Heart left ventricle (tissue), 16 donors: ENCODE results near the gene BANF1. TPM values are rescaled to one million over a fixed set of nuclear protein-coding genes. Genes with fewer than 3 reads are reported as not detected.

Source experiments
- ATAC-seq, 4 donors: fragments of 200-7000 bp; cut with Tn5 transposase; one replicate each; pipeline ENCODE4 v1.9.1; 2020 to 2022; ENCODE audit warnings: moderate library complexity in 4 of 4, mild to moderate bottlenecking in 3 of 4, moderate number of reproducible peaks in 1 of 4
- DNase-seq, 5 donors: peaks; one replicate each; pipeline ENCODE4 v3.0.0-alpha.2; 2020
- H3K27ac ChIP-seq, 12 donors: fragments of 200-600 bp; sonication (generic) in 4 of 12; one replicate each; pipeline versions ENCODE4 v1.5.0 to v1.8.0; 2016 to 2022; ENCODE audit warnings: mild to moderate bottlenecking in 2 of 12
- H3K27me3 ChIP-seq, 9 donors: fragments of 200-600 bp; sonication (generic) in 2 of 9; one replicate each; pipeline versions ENCODE4 v1.5.1 to v1.8.0; 2016 to 2022; ENCODE audit warnings: mild to moderate bottlenecking in 3 of 9
- H3K36me3 ChIP-seq, 9 donors: fragments of 200-600 bp; sonication (generic) in 2 of 9; one replicate each; pipeline versions ENCODE4 v1.5.0 to v1.8.0; 2018 to 2022; ENCODE audit warnings: mild to moderate bottlenecking in 2 of 9
- H3K4me1 ChIP-seq, 12 donors: fragments of 200-600 bp; sonication (generic) in 4 of 12; one replicate each; pipeline versions ENCODE4 v1.5.0 to v1.8.0; 2016 to 2022; ENCODE audit warnings: mild to moderate bottlenecking in 3 of 12
- H3K4me3 ChIP-seq, 12 donors: fragments of 200-600 bp; sonication (generic) in 4 of 12; one replicate each; pipeline versions ENCODE4 v1.5.0 to v1.8.0; 2017 to 2022; ENCODE audit warnings: mild to moderate bottlenecking in 9 of 12, moderate library complexity in 4 of 12
- H3K9me3 ChIP-seq, 12 donors: fragments of 200-600 bp; sonication (generic) in 4 of 12; one replicate each; pipeline versions ENCODE4 v1.5.0 to v1.8.0; 2016 to 2022; ENCODE audit warnings: mild to moderate bottlenecking in 1 of 12
- POLR2A ChIP-seq, 2 donors: fragments of 450-650 bp; IDR thresholded peaks; one replicate each; pipeline ENCODE4 v1.6.1; 2017; ENCODE audit warnings: antibody characterized with exemption in 2 of 2, mild to moderate bottlenecking in 2 of 2, moderate library complexity in 2 of 2
- WGBS, 4 donors: extraction: QIAGEN DNeasy Blood & Tissue Kit in 2 of 4; methylation state at CpG; one replicate each; pipeline versions ENCODE4 v1.1.5 to v1.1.7; 2013 to 2018; 5-methylcytosine and 5-hydroxymethylcytosine counted together
- intact Hi-C, 10 donors: fragments of 100-400 bp; cut with DNase I; formaldehyde crosslinking; loops; one replicate each; pipeline versions ENCODE4 v1.11.1 to v1.14.2; 2022
- polyA plus RNA-seq, 2 donors: library from polyadenylated mRNA; stranded (reverse); fragments of 200-250 nt; gene quantifications; one replicate each; pipeline ENCODE4 v1.2.3, GENCODE V29; 2013
- total RNA-seq, 9 donors: library from RNA; depleted of rRNA in 2 of 9; stranded (reverse); fragments of >200 nt in 2 of 9; fragmentation: NEBNext Ultra II Directional in 3 of 9; extraction: Animal tissue kit (Norgen Biotek cat#: 25700) in 3 of 9; gene quantifications; one replicate each; pipeline versions ENCODE4 v1.1.0 to v1.2.4, GENCODE V29; 2016 to 2023
- TF ChIP-seq, protein P1 (sequence below), 12 donors: fragments of 200-600 bp; sonication (generic) in 4 of 12; IDR thresholded peaks; one replicate each; pipeline versions ENCODE4 v1.5.0 to v1.8.0; 2018 to 2022; ENCODE audit warnings: antibody characterized with exemption in 12 of 12, mild to moderate bottlenecking in 5 of 12
- donor health status: ischemic (EF 13 %, LVEDD 7.1; RV severe dilation, severe dysfunction).
- donor health status: healthy with polysubstance abuse.
- donor health status: DM: no; HTN: yes; CAD: no.
- donor health status: DM: no; HTN: no; CAD: no.
- donor health status: ischemic (EF 25% LVEDD 6.9; RV normal size, moderate dysfunction).
- donor health status: ischemic (EF 25% LVEDD 5.7; RV mildly dilated, moderate dysfunction).
- donor health status: healthy.
- donor health status: DM: yes; HTN: yes; CAD: no.
- donor health status: ischemic (EF 35%, LVEDD 5.7; RV mildly dilated, moderate dysfunction).
- donor health status: nonischemic (EF 11% LVEDD 7.7; RV severe dilation, severe dysfunction).
- donor health status: DM: yes; HTN: yes; CAD: no.
- donor health status: PGD.
- donor health status: ischemic (EF 29% LVEDD 5.4; RV normal size, mild dysfunction).
- donor health status: nonischemic (EF 23%, LVEDD 6.1; RV moderate dilation, normal function).

Gene BANF1
- total and polyA plus RNA-seq, 11 donors, result 68.7 to 345 (median 199) TPM

DNA sequence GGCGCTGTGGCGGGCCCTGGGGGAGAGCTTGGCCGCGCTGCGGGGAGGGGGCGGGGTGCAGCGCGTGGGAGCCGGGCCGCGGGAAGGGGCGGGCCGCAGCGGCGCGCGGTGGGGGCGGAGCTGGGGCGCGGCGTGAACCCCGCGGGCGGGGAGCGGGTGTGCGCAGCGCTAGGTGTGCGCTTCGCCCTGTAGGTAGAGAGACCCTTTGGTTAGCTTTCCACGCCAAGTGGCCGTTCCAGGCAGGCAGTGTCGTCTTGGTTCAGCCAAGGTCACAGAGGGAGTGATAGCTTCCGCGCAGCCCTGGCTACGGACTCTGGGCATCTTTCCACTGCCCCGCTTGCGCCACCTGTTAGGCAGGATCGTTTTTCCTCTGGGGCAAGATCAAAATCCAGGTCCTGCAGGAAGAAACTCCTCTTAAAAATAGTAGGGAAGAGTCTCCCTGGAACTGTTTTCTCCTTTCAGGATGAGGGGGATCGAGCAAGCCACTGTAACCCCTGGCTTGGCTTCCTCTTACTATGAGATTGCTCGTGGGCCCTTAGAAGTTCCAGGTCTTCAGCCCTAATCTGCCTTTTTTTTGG is 434 bp downstream of the BANF1 start:
- TF ChIP-seq POLR2A (IDR thresholded peaks at IDR 0.05), result no peak
- TF ChIP-seq, protein P1, sequence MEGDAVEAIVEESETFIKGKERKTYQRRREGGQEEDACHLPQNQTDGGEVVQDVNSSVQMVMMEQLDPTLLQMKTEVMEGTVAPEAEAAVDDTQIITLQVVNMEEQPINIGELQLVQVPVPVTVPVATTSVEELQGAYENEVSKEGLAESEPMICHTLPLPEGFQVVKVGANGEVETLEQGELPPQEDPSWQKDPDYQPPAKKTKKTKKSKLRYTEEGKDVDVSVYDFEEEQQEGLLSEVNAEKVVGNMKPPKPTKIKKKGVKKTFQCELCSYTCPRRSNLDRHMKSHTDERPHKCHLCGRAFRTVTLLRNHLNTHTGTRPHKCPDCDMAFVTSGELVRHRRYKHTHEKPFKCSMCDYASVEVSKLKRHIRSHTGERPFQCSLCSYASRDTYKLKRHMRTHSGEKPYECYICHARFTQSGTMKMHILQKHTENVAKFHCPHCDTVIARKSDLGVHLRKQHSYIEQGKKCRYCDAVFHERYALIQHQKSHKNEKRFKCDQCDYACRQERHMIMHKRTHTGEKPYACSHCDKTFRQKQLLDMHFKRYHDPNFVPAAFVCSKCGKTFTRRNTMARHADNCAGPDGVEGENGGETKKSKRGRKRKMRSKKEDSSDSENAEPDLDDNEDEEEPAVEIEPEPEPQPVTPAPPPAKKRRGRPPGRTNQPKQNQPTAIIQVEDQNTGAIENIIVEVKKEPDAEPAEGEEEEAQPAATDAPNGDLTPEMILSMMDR (IDR thresholded peaks at IDR 0.05), result peak in 5 of 12 donors; percentile 15 to 39 (median 27)
- 0 to 3% (median 1%) methylated on average over 12 to 40 of the region's 40 CpGs for WGBS, 4 donors
- DNase-seq (peak in 3 of 5 donors; percentile 63 to 77 (median 73)), ATAC-seq (peak; percentile 25 to 88 (median 76))
- peak overlapping the region; percentile 73 to 99 (median 94) for H3K27ac ChIP-seq
- peaks cover 3 to 30% (median 24%) of the 10 kb centered on the region in 12 donors for H3K4me1 ChIP-seq
- H3K9me3 ChIP-seq, result no peaks in the 10 kb centered on the region
- peaks cover 0 to 55% (median 47%) of the 10 kb centered on the region in 9 donors for H3K36me3 ChIP-seq
- no peaks in the 10 kb centered on the region for H3K27me3 ChIP-seq
- intact Hi-C loops, result loop anchor here in 7 of 10 donors (1.0 to 5.0 kb wide), 3 partner anchors 40 to 115 kb away; partner anchors contain the start of genes SART1 (in 6 of the 7) and FIBP (in 2 of the 7)
- H3K4me3 ChIP-seq, result peak overlapping the region; percentile 68 to 98 (median 82)

DNA sequence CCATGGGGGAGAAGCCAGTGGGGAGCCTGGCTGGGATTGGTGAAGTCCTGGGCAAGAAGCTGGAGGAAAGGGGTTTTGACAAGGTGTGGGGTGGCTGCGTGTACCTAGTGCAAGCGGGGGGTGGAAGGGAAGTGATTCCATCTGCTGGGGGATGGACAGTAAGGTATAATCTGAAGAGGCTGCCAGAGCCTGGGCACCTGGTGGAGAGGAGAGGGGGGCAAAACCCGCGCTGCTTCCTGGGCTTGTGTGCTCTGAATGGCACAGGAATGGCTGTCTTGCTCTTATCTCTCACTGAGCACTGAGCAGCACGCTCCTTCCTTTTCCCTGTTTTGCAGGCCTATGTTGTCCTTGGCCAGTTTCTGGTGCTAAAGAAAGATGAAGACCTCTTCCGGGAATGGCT is 988 bp downstream of the BANF1 start:
- H3K27me3 ChIP-seq, result no peaks in the 10 kb centered on the region
- 63 to 74% (median 72%) methylated on average over 6 of the region's 6 CpGs for WGBS, 4 donors
- DNase-seq (no peak), ATAC-seq (no peak)
- H3K27ac ChIP-seq, result peak overlapping the region in 9 of 12 donors; percentile 88 to 99 (median 95)
- TF ChIP-seq, protein P1 (IDR thresholded peaks at IDR 0.05), result no peak
- no peak for TF ChIP-seq POLR2A (IDR thresholded peaks at IDR 0.05)
- intact Hi-C loops, result loop anchor here in 4 of 10 donors (5.0 kb wide), 2 partner anchors 41 to 116 kb away; partner anchors contain the start of genes FIBP (in 2 of the 4) and SART1 (in 2 of the 4)
- H3K4me1 ChIP-seq, result peaks cover 3 to 30% (median 24%) of the 10 kb centered on the region in 12 donors
- H3K4me3 ChIP-seq, result peak overlapping the region in 10 of 12 donors; percentile 77 to 98 (median 85)
- peaks cover 0 to 50% (median 42%) of the 10 kb centered on the region in 9 donors for H3K36me3 ChIP-seq
- H3K9me3 ChIP-seq, result no peaks in the 10 kb centered on the region

DNA sequence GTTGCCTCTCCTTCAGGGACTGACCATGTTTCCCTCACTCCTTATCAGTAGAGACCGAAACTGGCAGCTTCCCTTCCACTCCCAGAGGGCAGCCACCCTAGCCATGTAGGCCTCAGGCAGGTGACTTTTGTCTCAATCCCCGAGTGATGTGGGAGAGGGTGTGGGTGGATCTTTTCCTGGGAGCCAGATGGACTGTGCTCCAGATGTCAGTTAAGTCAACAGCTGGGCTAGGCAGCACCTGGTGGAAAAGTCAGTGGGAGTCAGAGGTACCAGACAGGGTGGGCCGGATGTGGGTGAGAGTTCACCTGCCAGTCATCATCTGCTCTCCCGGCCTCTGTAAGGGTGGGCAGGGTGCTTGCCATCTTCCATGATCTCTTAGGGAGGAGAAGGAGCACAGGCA is 1.9 kb downstream of the BANF1 start:
- peak overlapping the region in 1 of 12 donors; percentile 21 for H3K27ac ChIP-seq
- intact Hi-C loops, result loop anchor here in 4 of 10 donors (5.0 kb wide), 2 partner anchors 42 to 117 kb away; partner anchors contain the start of genes FIBP (in 2 of the 4) and SART1 (in 2 of the 4)

More for the DNA sequence above, 1.9 kb downstream of the BANF1 start:
- DNase-seq, result no peak
- Histone ChIP-seq H3K36me3 (peaks cover 0 to 41% (median 33%) of the 10 kb centered on the region in 9 donors), H3K27me3 (no peaks in the 10 kb centered on the region), H3K4me1 (peaks cover 3 to 30% (median 24%) of the 10 kb centered on the region in 12 donors), H3K4me3 (no peak overlapping the region), H3K9me3 (no peaks in the 10 kb centered on the region)
- no peak for TF ChIP-seq POLR2A (IDR thresholded peaks at IDR 0.05)
- TF ChIP-seq, protein P1 (IDR thresholded peaks at IDR 0.05), result no peak
- ATAC-seq, result no peak
- WGBS, 4 donors, result 75 to 77% (median 75%) methylated on average over 4 of the region's 4 CpGs
